Panc1 (cell line): Measurements from ENCODE around the gene EPHB1. TPM values are rescaled to one million over a fixed set of nuclear protein-coding genes. Genes with fewer than 3 reads are reported as not detected.

Source experiments
- ATAC-seq: fragments of 200-7000 bp; cut with Tn5 transposase; 2 replicates; pipeline ENCODE4 v1.9.1; 2020; ENCODE audit warnings: mild to moderate bottlenecking, moderate library complexity
- BruUV-seq: library from RNA; stranded (reverse); fragments of 400-500 nt; replicated peaks from 2 replicates; lab custom pipeline; 2021; lab: Mats Ljungman, UMichigan
- CTCF ChIA-PET: fragments of 300-600 bp; sonication (Branson Sonifier 250); formaldehyde crosslinking; loops from one replicate; lab custom pipeline; 2022; ENCODE audit warnings: antibody characterized with exemption; lab: Charles Lee
- POLR2A ChIA-PET: fragments of 300-600 bp; sonication (Branson Sonifier 250); formaldehyde crosslinking; loops from one replicate; lab custom pipeline; 2022; ENCODE audit warnings: antibody characterized with exemption; lab: Charles Lee
- DNase-seq: peaks from one replicate; pipeline ENCODE4 v3.0.0-alpha.2; 2010; ENCODE audit warnings: low read depth, low spot score
- H3K27ac ChIP-seq: 2 replicates; pipeline ENCODE4 v1.5.1; 2011; ENCODE audit warnings: mild to moderate bottlenecking, low read length, inconsistent platforms
- H3K27me3 ChIP-seq: fragments of 200-500 bp; sonication (Bioruptor generic); 2 replicates; pipeline ENCODE4 v1.6.0; 2014; ENCODE audit warnings: low read length, inconsistent platforms; ENCODE audit not compliant: control insufficient read depth, insufficient read depth
- H3K36me3 ChIP-seq: fragments of 200-500 bp; sonication (Bioruptor generic); 2 replicates; pipeline ENCODE4 v1.5.1; 2014; ENCODE audit warnings: inconsistent platforms, mild to moderate bottlenecking, low read length, moderate library complexity; ENCODE audit not compliant: control insufficient read depth, insufficient read depth
- H3K4me1 ChIP-seq: 2 replicates; pipeline ENCODE4 v1.5.1; 2011; ENCODE audit warnings: inconsistent platforms, mild to moderate bottlenecking, low read length, moderate library complexity; ENCODE audit not compliant: control insufficient read depth, insufficient read depth
- H3K4me3 ChIP-seq, 2 experiments: 2 replicates each; pipeline ENCODE4 v1.5.1; 2011 to 2012; ENCODE audit warnings: low read depth in 2 of 2, low read length in 2 of 2, mild to moderate bottlenecking in 2 of 2, inconsistent platforms in 1 of 2, moderate library complexity in 1 of 2
- H3K9me3 ChIP-seq: fragments of 200-500 bp; sonication (Bioruptor generic); 2 replicates; pipeline ENCODE4 v1.5.1; 2014; ENCODE audit warnings: low read depth, mild to moderate bottlenecking, inconsistent platforms, low read length, moderate library complexity; ENCODE audit not compliant: control insufficient read depth, insufficient read depth
- CTCF ChIP-seq: fragments of 450-650 bp; IDR thresholded peaks from 2 replicates; pipeline ENCODE4 v1.5.1; 2017; ENCODE audit warnings: mild to moderate bottlenecking
- POLR2AphosphoS5 ChIP-seq: IDR thresholded peaks from 2 replicates; pipeline ENCODE4 v1.6.1; 2012; ENCODE audit warnings: mild to moderate bottlenecking, low read depth, low read length, moderate library complexity
- REST ChIP-seq, 2 experiments: IDR thresholded peaks; 2 replicates each; pipeline ENCODE4 v1.6.1; 2011 to 2012; ENCODE audit warnings: low read depth in 2 of 2, control low read depth in 1 of 2, low read length in 1 of 2, mild to moderate bottlenecking in 1 of 2, moderate library complexity in 1 of 2; ENCODE audit not compliant: insufficient read depth in 1 of 2
- SIN3A ChIP-seq: IDR thresholded peaks from 2 replicates; pipeline ENCODE4 v1.6.1; 2012; ENCODE audit warnings: low read depth, mild to moderate bottlenecking, low read length, moderate library complexity, borderline replicate concordance; ENCODE audit not compliant: insufficient read depth
- TCF7L2 ChIP-seq: IDR thresholded peaks from 2 replicates; pipeline ENCODE4 v1.6.1; 2011; ENCODE audit warnings: mild to moderate bottlenecking, low read depth, low read length, inconsistent platforms
- in situ Hi-C: cut with HindIII; loops from 2 replicates; pipeline ENCODE4 v1.10.0; 2016; ENCODE audit warnings: low sequenced_read_pairs, low pct_unique_long_range_greater_than_20kb
- intact Hi-C: fragments of 100-400 bp; cut with micrococcal nuclease; formaldehyde crosslinking; loops from one replicate; pipeline ENCODE4 v1.10.0; 2022; ENCODE audit not compliant: unreplicated experiment
- total RNA-seq: library from RNA; stranded (reverse); gene quantifications from one replicate; pipeline ENCODE4 v1.2.1, GENCODE V29; 2021; ENCODE audit not compliant: unreplicated experiment

EPHB1 gene
- total RNA-seq, 1 experiment from 2014 or later: 0.46 TPM

GRCh38 chr3:134965865-134966481, 170.9 kb downstream of the EPHB1 start:
- ATAC-seq (no peak), DNase-seq (no peak)
- POLR2A ChIA-PET: no interaction called here
- BruUV-seq: no TSS peak
- CTCF ChIA-PET: no interaction called here
- no peaks in the 10 kb centered on the region for H3K36me3 ChIP-seq
- in situ Hi-C loops: no loop called here
- H3K4me1 ChIP-seq: no peaks in the 10 kb centered on the region
- H3K27ac ChIP-seq: no peak overlapping the region
- no peak overlapping the region for H3K4me3 ChIP-seq
- no peak for TF ChIP-seq REST (IDR thresholded peaks at IDR 0.05; ENCODE audit: insufficient read depth in 1 of 2, low read depth in 2 of 2, low read length in 1 of 2)
- no peak for TF ChIP-seq POLR2AphosphoS5
- TF ChIP-seq CTCF: no peak
- TF ChIP-seq SIN3A: no peak
- no peak for TF ChIP-seq TCF7L2
- no peaks in the 10 kb centered on the region for H3K9me3 ChIP-seq
- intact Hi-C loops: no loop called here
- H3K27me3 ChIP-seq: 0 out of 2 replicates have a peak, but pooled peaks cover 4% of the 10 kb centered on the region

GRCh38 chr3:134970895-134971294, 175.8 kb downstream of the EPHB1 start:
- H3K9me3 ChIP-seq: no peaks in the 10 kb centered on the region
- BruUV-seq: no TSS peak
- H3K27me3 ChIP-seq: no peaks in the 10 kb centered on the region
- H3K4me1 ChIP-seq: no peaks in the 10 kb centered on the region
- no peak overlapping the region for H3K27ac ChIP-seq
- DNase-seq (no peak), ATAC-seq (no peak)
- ChIA-PET CTCF (no interaction called here), POLR2A (no interaction called here)
- TF ChIP-seq SIN3A (no peak), REST (IDR thresholded peaks at IDR 0.05; ENCODE audit: insufficient read depth in 1 of 2, low read depth in 2 of 2, low read length in 1 of 2) (no peak), CTCF (no peak), POLR2AphosphoS5 (no peak), TCF7L2 (no peak)
- H3K4me3 ChIP-seq: no peak overlapping the region
- intact Hi-C loops: no loop called here
- in situ Hi-C loops: no loop called here
- no peaks in the 10 kb centered on the region for H3K36me3 ChIP-seq
